MM.1S (cell line): ENCODE results near the gene ESPN.

Experiments used
- EZH2 ChIP-seq: fragments of 300-600 bp; sonication (generic); optimal IDR thresholded peaks from 2 replicates; pipeline ENCODE3; 2017; ENCODE audit warnings: low read depth, mild to moderate bottlenecking, antibody characterized with exemption, low read length, mixed read lengths
- TF ChIP-seq, protein P1 (sequence below): fragments of 300-600 bp; sonication (generic); IDR thresholded peaks from 2 replicates; pipeline ENCODE4 v1.5.1; 2016; ENCODE audit warnings: antibody characterized with exemption, low read length, mixed read lengths

DNA sequence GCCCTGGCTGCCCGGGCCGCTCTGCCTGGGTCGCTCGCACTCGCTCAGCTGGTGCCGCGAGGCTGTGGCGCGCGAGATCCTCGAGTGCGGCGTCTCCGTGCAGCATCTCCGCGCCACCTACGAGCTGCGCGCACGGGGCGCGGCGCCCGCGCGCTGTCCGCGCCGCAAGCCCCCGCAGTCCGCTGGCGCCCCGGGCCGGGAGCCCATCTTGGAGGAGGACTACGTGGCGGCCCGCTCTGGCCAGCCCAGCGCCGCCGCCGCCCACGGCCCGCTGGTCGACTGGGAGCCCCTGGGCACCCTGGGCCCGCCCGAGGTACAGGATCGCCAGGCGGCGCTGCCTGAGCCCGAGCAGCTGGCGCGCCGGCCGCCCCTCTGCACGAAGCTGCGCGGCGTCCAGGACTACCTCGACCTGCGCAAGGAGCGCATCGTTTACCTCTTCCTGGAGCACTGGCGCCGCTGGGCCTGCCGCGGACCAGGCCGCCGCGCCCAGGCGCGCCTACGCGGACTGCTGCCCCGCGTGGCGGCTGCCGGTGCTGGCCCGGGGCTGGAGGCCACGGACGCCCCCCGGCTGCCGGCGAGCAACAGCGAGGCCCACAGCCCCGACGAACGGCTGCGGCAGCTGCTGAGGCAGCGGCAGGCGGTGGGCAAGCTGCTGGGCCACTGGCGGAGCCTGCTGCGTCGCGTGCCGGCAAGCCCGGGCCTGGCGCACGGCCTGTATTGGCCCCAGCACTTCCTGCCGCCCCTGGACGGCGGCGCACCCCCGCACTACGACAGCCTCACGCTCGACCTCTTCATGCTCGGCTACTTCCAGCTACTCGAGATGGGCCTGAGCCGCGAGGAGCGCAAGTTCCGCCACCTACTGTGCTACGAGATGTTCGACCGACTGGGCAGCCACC is 30.5 kb downstream of the ESPN start:
- TF ChIP-seq, protein P1, sequence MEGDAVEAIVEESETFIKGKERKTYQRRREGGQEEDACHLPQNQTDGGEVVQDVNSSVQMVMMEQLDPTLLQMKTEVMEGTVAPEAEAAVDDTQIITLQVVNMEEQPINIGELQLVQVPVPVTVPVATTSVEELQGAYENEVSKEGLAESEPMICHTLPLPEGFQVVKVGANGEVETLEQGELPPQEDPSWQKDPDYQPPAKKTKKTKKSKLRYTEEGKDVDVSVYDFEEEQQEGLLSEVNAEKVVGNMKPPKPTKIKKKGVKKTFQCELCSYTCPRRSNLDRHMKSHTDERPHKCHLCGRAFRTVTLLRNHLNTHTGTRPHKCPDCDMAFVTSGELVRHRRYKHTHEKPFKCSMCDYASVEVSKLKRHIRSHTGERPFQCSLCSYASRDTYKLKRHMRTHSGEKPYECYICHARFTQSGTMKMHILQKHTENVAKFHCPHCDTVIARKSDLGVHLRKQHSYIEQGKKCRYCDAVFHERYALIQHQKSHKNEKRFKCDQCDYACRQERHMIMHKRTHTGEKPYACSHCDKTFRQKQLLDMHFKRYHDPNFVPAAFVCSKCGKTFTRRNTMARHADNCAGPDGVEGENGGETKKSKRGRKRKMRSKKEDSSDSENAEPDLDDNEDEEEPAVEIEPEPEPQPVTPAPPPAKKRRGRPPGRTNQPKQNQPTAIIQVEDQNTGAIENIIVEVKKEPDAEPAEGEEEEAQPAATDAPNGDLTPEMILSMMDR: no peak
- no peak for TF ChIP-seq EZH2
